A549 (cell line): ENCODE measurements around the gene ADAMTS14. TPM values are rescaled to one million over a fixed set of nuclear protein-coding genes. Genes with fewer than 3 reads are reported as not detected.

Source experiments
- ATAC-seq, 2 experiments: fragments of 200-7000 bp in 1 of 2; fragments of >200 bp in 1 of 2; cut with Nextera tagmentation in 1 of 2; cut with Tn5 transposase in 1 of 2; 3 replicates each; pipeline versions ENCODE4 v1.8.0 to v1.9.1; 2018 to 2020; ENCODE audit warnings: mild to moderate bottlenecking in 1 of 2, moderate library complexity in 1 of 2
- CTCF ChIA-PET: fragments of 300-600 bp; sonication (Branson Sonifier 250); formaldehyde crosslinking; extraction: SDS; loops from one replicate; lab custom pipeline; 2021; ENCODE audit warnings: antibody characterized with exemption, inconsistent platforms; lab: Yijun Ruan, JAX
- POLR2A ChIA-PET: fragments of 350-600 bp; formaldehyde crosslinking; extraction: SDS; loops from one replicate; lab custom pipeline; 2021; ENCODE audit warnings: antibody characterized with exemption, inconsistent platforms; lab: Yijun Ruan, JAX
- DNase-seq, 2 experiments: peaks; one replicate each; pipeline versions ENCODE4 v3.0.0 to v3.0.0-alpha.2; 2011 to 2016; ENCODE audit warnings: low read depth in 1 of 2, low spot score in 1 of 2
- FAIRE-seq: peaks from 2 replicates; lab custom pipeline; 2011; peaks lifted over from hg19 to GRCh38; lab: Jason Lieb, UNC
- H3K27ac ChIP-seq, 2 experiments: fragments of >200 bp; sonication (Bioruptor Twin); formaldehyde crosslinking; 3 replicates each; pipeline ENCODE4 v1.5.1; 2016 to 2017
- H3K4me1 ChIP-seq: fragments of >200 bp; sonication (Bioruptor Twin); formaldehyde crosslinking; 3 replicates; pipeline ENCODE4 v1.6.1; 2016
- H3K4me2 ChIP-seq: fragments of >200 bp; sonication (Bioruptor Twin); formaldehyde crosslinking; 3 replicates; pipeline ENCODE4 v1.6.1; 2016
- H3K4me3 ChIP-seq: fragments of >200 bp; sonication (Bioruptor Twin); formaldehyde crosslinking; 3 replicates; pipeline ENCODE4 v1.5.1; 2016
- H3K9me3 ChIP-seq: fragments of >200 bp; sonication (Bioruptor Twin); formaldehyde crosslinking; 3 replicates; pipeline ENCODE4 v1.6.1; 2016
- ATOH8 ChIP-seq: fragments of 250-450 bp; sonication (Bioruptor Pico); IDR thresholded peaks from 2 replicates; pipeline ENCODE4 v1.5.0; 2020; ENCODE audit warnings: low read depth, mild to moderate bottlenecking, moderate library complexity
- BCL3 ChIP-seq: fragments of >200 bp; sonication (Bioruptor Twin); formaldehyde crosslinking; IDR thresholded peaks from 3 replicates; pipeline ENCODE4 v1.6.1; 2016
- CBX8 ChIP-seq: fragments of 200-600 bp; sonication (generic); IDR thresholded peaks from 2 replicates; pipeline ENCODE4 v1.6.1; 2016
- FOSB ChIP-seq: fragments of 250-450 bp; sonication (Bioruptor Pico); IDR thresholded peaks from 2 replicates; pipeline ENCODE4 v1.5.0; 2020; ENCODE audit warnings: mild to moderate bottlenecking, moderate library complexity
- HOXB5 ChIP-seq: fragments of 250-450 bp; sonication (Bioruptor Pico); IDR thresholded peaks from 2 replicates; pipeline ENCODE4 v1.5.0; 2020; ENCODE audit warnings: mild to moderate bottlenecking, moderate library complexity
- KDM5A ChIP-seq: fragments of 200-600 bp; sonication (generic); IDR thresholded peaks from 2 replicates; pipeline ENCODE4 v1.6.1; 2016; ENCODE audit warnings: antibody characterized with exemption, mild to moderate bottlenecking
- MYC ChIP-seq: IDR thresholded peaks from 2 replicates; pipeline ENCODE4 v1.6.1; 2012; ENCODE audit warnings: mild to moderate bottlenecking, inconsistent platforms, low read length, improper control_type of control experiment, borderline replicate concordance
- NFE2L2 ChIP-seq: fragments of 150-350 bp; conservative IDR thresholded peaks from 2 replicates; pipeline ENCODE4 v1.6.1; 2014; ENCODE audit warnings: low read length
- PHF8 ChIP-seq: fragments of 200-600 bp; sonication (generic); IDR thresholded peaks from 2 replicates; pipeline ENCODE4 v1.6.1; 2016; ENCODE audit warnings: low read depth, mild to moderate bottlenecking, antibody characterized with exemption, moderate library complexity, borderline replicate concordance
- RAD21 ChIP-seq, 2 experiments: fragments of >200 bp in 1 of 2; sonication (Bioruptor Twin) in 1 of 2; formaldehyde crosslinking in 1 of 2; IDR thresholded peaks in 1 of 2; conservative IDR thresholded peaks in 1 of 2; 2 replicates in 1 of 2; 3 replicates in 1 of 2; pipeline ENCODE4 v1.6.1; 2012 to 2018; ENCODE audit warnings: inconsistent platforms in 1 of 2
- RARB ChIP-seq: fragments of 250-450 bp; sonication (Bioruptor Pico); IDR thresholded peaks from 2 replicates; pipeline ENCODE4 v1.8.0; 2021; ENCODE audit warnings: mild to moderate bottlenecking, moderate library complexity
- REST ChIP-seq: fragments of 200-600 bp; sonication (generic); IDR thresholded peaks from 2 replicates; pipeline ENCODE4 v1.6.1; 2016; ENCODE audit warnings: antibody characterized with exemption, mild to moderate bottlenecking, moderate library complexity
- ZFP36 ChIP-seq: fragments of 450-650 bp; IDR thresholded peaks from 2 replicates; pipeline ENCODE4 v1.6.1; 2014; ENCODE audit warnings: borderline replicate concordance; ENCODE audit not compliant: partially characterized antibody
- ZNF302 ChIP-seq: fragments of 250-450 bp; sonication (Bioruptor Pico); IDR thresholded peaks from 2 replicates; pipeline ENCODE4 v1.9.0; 2021; ENCODE audit warnings: inconsistent platforms, mild to moderate bottlenecking, moderate library complexity
- WGBS: methylation state at CpG from one replicate; pipeline ENCODE4 v1.1.6; 2017; ENCODE audit errors: missing lambda C conversion rate; 5-methylcytosine and 5-hydroxymethylcytosine counted together
- polyA plus RNA-seq, 4 experiments: library from polyadenylated mRNA; depleted of rRNA in 3 of 4; stranded (reverse); fragments of >200 nt; fragmentation: RNase III in 1 of 4; extraction: RNeasy Plus Mini Kit Qiagen cat#74134 plus additional on column Dnase treatment in 1 of 4; gene quantifications; 2 replicates in 3 of 4; 3 replicates in 1 of 4; pipeline ENCODE4 v1.2.3, GENCODE V29; 2011 to 2017

The ADAMTS14 gene
- polyA plus RNA-seq, 2 of the 4 experiments (the other 2 are of a cell fraction), result 0.03 TPM; not detected in 1

GRCh38 chr10:70780370-70780760 lies 108.1 kb downstream of the ADAMTS14 start (continued):
- TF ChIP-seq REST (no peak), CBX8 (no peak)

GRCh38 chr10:70780772-70781171 lies 108.5 kb downstream of the ADAMTS14 start:
- TF ChIP-seq ZFP36 (no peak), BCL3 (no peak), RARB (CRISPR knock-in tag) (no peak), FOSB (CRISPR knock-in tag) (no peak), HOXB5 (no peak), MYC (no peak)
- WGBS, result 71% methylated on average over 4 of the region's 4 CpGs
- no peak overlapping the region for H3K4me2 ChIP-seq
- ChIA-PET POLR2A (no interaction called here), CTCF (interaction anchor here (1.0 to 1.2 kb wide), 2 partner anchors 12 to 21 kb away, joined by 3 to 5 read pairs; no protein-coding TSS in a partner anchor)
- DNase-seq (no peak), FAIRE-seq (no peak), ATAC-seq (no peak)
- no peaks in the 10 kb centered on the region for H3K4me1 ChIP-seq
- no peak overlapping the region for H3K4me3 ChIP-seq
- no peaks in the 10 kb centered on the region for H3K9me3 ChIP-seq
- no peak overlapping the region for H3K27ac ChIP-seq

- POLR2A ChIA-PET, result no interaction called here
- CTCF ChIA-PET, result interaction anchor here (0.8 to 1.2 kb wide), 3 partner anchors 7 to 33 kb away, joined by 3 to 5 read pairs (median 3); no protein-coding TSS in a partner anchor
- H3K27ac ChIP-seq, result no peak overlapping the region
- no peaks in the 10 kb centered on the region for H3K4me1 ChIP-seq
- TF ChIP-seq NFE2L2 (no peak), ATOH8 (CRISPR knock-in tag) (no peak), KDM5A (no peak), RAD21 (conservative IDR thresholded peaks at IDR 0.05 in 1 of 2, IDR thresholded peaks at IDR 0.05 in 1 of 2) (no peak), ZFP36 (no peak), PHF8 (no peak), BCL3 (no peak), ZNF302 (no peak), REST (no peak)
- FAIRE-seq (no peak), ATAC-seq (no peak), DNase-seq (no peak)
- H3K9me3 ChIP-seq, result no peaks in the 10 kb centered on the region
- no peak overlapping the region for H3K4me2 ChIP-seq
- no peak overlapping the region for H3K4me3 ChIP-seq
- WGBS, result 73% methylated on average over 8 of the region's 8 CpGs
Observed at GRCh38 chr10:70781461-70782051, 109.2 kb downstream of the ADAMTS14 start.
